Liver (tissue), 9 donors: ENCODE data around the gene PNMA8C. TPM values are rescaled to one million over a fixed set of nuclear protein-coding genes. Genes with fewer than 3 reads are reported as not detected.

Experiments
- DNase-seq: peaks from one replicate; pipeline ENCODE4 v3.0.0-alpha.2; 2017; ENCODE audit warnings: low spot score
- H3K27ac ChIP-seq, 2 donors: one replicate each; pipeline ENCODE4 v1.7.0; 2013; ENCODE audit warnings: inconsistent platforms in 2 of 2, low read length in 2 of 2, control low read depth in 1 of 2, low read depth in 1 of 2, mild to moderate bottlenecking in 1 of 2
- H3K27me3 ChIP-seq, 4 donors: one replicate each; pipeline versions ENCODE4 v1.6.1 to v1.7.0; 2013; ENCODE audit warnings: low read length in 3 of 4, inconsistent platforms in 1 of 4, mild to moderate bottlenecking in 1 of 4, moderate library complexity in 1 of 4; ENCODE audit not compliant: control insufficient read depth in 4 of 4, insufficient read depth in 4 of 4
- H3K36me3 ChIP-seq, 4 donors: one replicate each; pipeline versions ENCODE4 v1.6.1 to v1.7.0; 2013; ENCODE audit warnings: low read length in 3 of 4, mild to moderate bottlenecking in 3 of 4, low read depth in 1 of 4, moderate library complexity in 1 of 4; ENCODE audit not compliant: control insufficient read depth in 4 of 4, insufficient read depth in 3 of 4
- H3K4me1 ChIP-seq, 4 donors: one replicate each; pipeline versions ENCODE4 v1.6.1 to v1.7.0; 2013; ENCODE audit warnings: low read length in 3 of 4, mild to moderate bottlenecking in 3 of 4, moderate library complexity in 1 of 4; ENCODE audit not compliant: control insufficient read depth in 4 of 4, insufficient read depth in 4 of 4
- H3K4me3 ChIP-seq, 3 donors: one replicate each; pipeline versions ENCODE4 v1.6.1 to v1.7.0; 2013; ENCODE audit warnings: low read length in 3 of 3, control low read depth in 1 of 3, low read depth in 1 of 3, mild to moderate bottlenecking in 1 of 3
- H3K9ac ChIP-seq, 2 donors: one replicate each; pipeline ENCODE4 v1.7.0; 2013; ENCODE audit warnings: low read length in 2 of 2, mild to moderate bottlenecking in 2 of 2, moderate library complexity in 2 of 2, control low read depth in 1 of 2, low read depth in 1 of 2
- H3K9me3 ChIP-seq, 4 donors: one replicate each; pipeline versions ENCODE4 v1.6.1 to v1.7.0; 2013; ENCODE audit warnings: low read length in 3 of 4; ENCODE audit not compliant: control insufficient read depth in 4 of 4
- ATF3 ChIP-seq: IDR thresholded peaks from 2 replicates; pipeline ENCODE4 v1.6.1; 2016; ENCODE audit warnings: antibody characterized with exemption
- CTCF ChIP-seq: fragments of 150-350 bp; IDR thresholded peaks from 2 replicates; pipeline ENCODE4 v1.5.1; 2017; ENCODE audit warnings: improper control_type of control experiment, low read depth, low read length; ENCODE audit not compliant: missing input control
- EGR1 ChIP-seq, 2 donors: IDR thresholded peaks; 2 replicates each; pipeline ENCODE4 v1.6.1; 2016 to 2018; ENCODE audit warnings: antibody characterized with exemption in 2 of 2, low read depth in 2 of 2
- FOXA1 ChIP-seq: IDR thresholded peaks from 2 replicates; pipeline ENCODE4 v1.6.1; 2016; ENCODE audit warnings: antibody characterized with exemption
- FOXA2 ChIP-seq: IDR thresholded peaks from 2 replicates; pipeline ENCODE4 v1.6.1; 2016; ENCODE audit warnings: antibody characterized with exemption
- GABPA ChIP-seq, 2 donors: IDR thresholded peaks in 1 of 2; conservative IDR thresholded peaks in 1 of 2; 2 replicates each; pipeline ENCODE4 v1.6.1; 2016; ENCODE audit warnings: antibody characterized with exemption in 2 of 2, mild to moderate bottlenecking in 1 of 2, moderate library complexity in 1 of 2
- HNF4A ChIP-seq, 2 donors: conservative IDR thresholded peaks; 2 replicates each; pipeline ENCODE4 v1.6.1; 2016; ENCODE audit warnings: antibody characterized with exemption in 2 of 2, mild to moderate bottlenecking in 2 of 2
- JUND ChIP-seq, 2 donors: IDR thresholded peaks; 2 replicates each; pipeline ENCODE4 v1.6.1; 2016; ENCODE audit warnings: antibody characterized with exemption in 2 of 2
- RAD21 ChIP-seq, 2 donors: IDR thresholded peaks; 2 replicates each; pipeline ENCODE4 v1.6.1; 2016; ENCODE audit warnings: antibody characterized with exemption in 2 of 2, mild to moderate bottlenecking in 2 of 2
- RXRA ChIP-seq, 2 donors: IDR thresholded peaks; 2 replicates each; pipeline ENCODE4 v1.6.1; 2017 to 2018; ENCODE audit warnings: antibody characterized with exemption in 2 of 2, mild to moderate bottlenecking in 1 of 2
- SP1 ChIP-seq: IDR thresholded peaks from 2 replicates; pipeline ENCODE4 v1.6.1; 2018; ENCODE audit warnings: antibody characterized with exemption, mild to moderate bottlenecking
- TAF1 ChIP-seq: conservative IDR thresholded peaks from 2 replicates; pipeline ENCODE4 v1.6.1; 2016; ENCODE audit warnings: antibody characterized with exemption, mild to moderate bottlenecking
- YY1 ChIP-seq: IDR thresholded peaks from 2 replicates; pipeline ENCODE4 v1.6.1; 2016; ENCODE audit warnings: antibody characterized with exemption, mild to moderate bottlenecking
- ZBTB33 ChIP-seq: IDR thresholded peaks from 2 replicates; pipeline ENCODE4 v1.6.1; 2016; ENCODE audit warnings: antibody characterized with exemption
- WGBS: extraction: QIAGEN DNeasy Blood & Tissue Kit; methylation state at CpG from one replicate; pipeline ENCODE4 v1.1.7; 2013; 5-methylcytosine and 5-hydroxymethylcytosine counted together
- polyA plus RNA-seq, 2 donors: library from polyadenylated mRNA; stranded (reverse) in 1 of 2; unstranded in 1 of 2; fragments of 200-250 nt in 1 of 2; fragments of >200 nt in 1 of 2; fragmentation: Nextera tagmentation in 1 of 2; extraction: Ambion mirVana in 1 of 2; gene quantifications; one replicate each; pipeline versions ENCODE4 v1.2.1 to v1.2.3, GENCODE V29; 2013 to 2015
- total RNA-seq, 2 donors: library from RNA; depleted of rRNA; stranded (reverse); fragments of >200 nt; gene quantifications; one replicate each; pipeline ENCODE4 v1.2.3, GENCODE V29; 2014
- TF ChIP-seq, protein P1 (sequence below): IDR thresholded peaks from 2 replicates; pipeline ENCODE4 v1.6.1; 2016; ENCODE audit warnings: antibody characterized with exemption, mild to moderate bottlenecking
- TF ChIP-seq, protein P2 (sequence below): IDR thresholded peaks from 2 replicates; pipeline ENCODE4 v1.6.1; 2016; ENCODE audit warnings: antibody characterized with exemption
- donor health status: healthy.
- donor health status: healthy.
- donor health status: healthy.
- donor health status: healthy.
- donor health status: healthy.

Gene PNMA8C
- total and polyA plus RNA-seq, 4 donors = under 0.01 TPM; not detected in 3

- no peak overlapping the region for H3K9ac ChIP-seq
- TF ChIP-seq FOXA1 (no peak), ZBTB33 (no peak), ATF3 (no peak), JUND (IDR thresholded peaks at IDR 0.05) (no peak), RAD21 (IDR thresholded peaks at IDR 0.05) (no peak), YY1 (no peak), CTCF (no peak), GABPA (IDR thresholded peaks at IDR 0.05 in 1 of 2, conservative IDR thresholded peaks at IDR 0.05 in 1 of 2) (no peak)
- TF ChIP-seq, protein P1, sequence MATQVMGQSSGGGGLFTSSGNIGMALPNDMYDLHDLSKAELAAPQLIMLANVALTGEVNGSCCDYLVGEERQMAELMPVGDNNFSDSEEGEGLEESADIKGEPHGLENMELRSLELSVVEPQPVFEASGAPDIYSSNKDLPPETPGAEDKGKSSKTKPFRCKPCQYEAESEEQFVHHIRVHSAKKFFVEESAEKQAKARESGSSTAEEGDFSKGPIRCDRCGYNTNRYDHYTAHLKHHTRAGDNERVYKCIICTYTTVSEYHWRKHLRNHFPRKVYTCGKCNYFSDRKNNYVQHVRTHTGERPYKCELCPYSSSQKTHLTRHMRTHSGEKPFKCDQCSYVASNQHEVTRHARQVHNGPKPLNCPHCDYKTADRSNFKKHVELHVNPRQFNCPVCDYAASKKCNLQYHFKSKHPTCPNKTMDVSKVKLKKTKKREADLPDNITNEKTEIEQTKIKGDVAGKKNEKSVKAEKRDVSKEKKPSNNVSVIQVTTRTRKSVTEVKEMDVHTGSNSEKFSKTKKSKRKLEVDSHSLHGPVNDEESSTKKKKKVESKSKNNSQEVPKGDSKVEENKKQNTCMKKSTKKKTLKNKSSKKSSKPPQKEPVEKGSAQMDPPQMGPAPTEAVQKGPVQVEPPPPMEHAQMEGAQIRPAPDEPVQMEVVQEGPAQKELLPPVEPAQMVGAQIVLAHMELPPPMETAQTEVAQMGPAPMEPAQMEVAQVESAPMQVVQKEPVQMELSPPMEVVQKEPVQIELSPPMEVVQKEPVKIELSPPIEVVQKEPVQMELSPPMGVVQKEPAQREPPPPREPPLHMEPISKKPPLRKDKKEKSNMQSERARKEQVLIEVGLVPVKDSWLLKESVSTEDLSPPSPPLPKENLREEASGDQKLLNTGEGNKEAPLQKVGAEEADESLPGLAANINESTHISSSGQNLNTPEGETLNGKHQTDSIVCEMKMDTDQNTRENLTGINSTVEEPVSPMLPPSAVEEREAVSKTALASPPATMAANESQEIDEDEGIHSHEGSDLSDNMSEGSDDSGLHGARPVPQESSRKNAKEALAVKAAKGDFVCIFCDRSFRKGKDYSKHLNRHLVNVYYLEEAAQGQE = no peak
- no peaks in the 10 kb centered on the region for H3K27me3 ChIP-seq
- no peaks in the 10 kb centered on the region for H3K9me3 ChIP-seq
- DNase-seq = no peak
- H3K4me1 ChIP-seq = no peaks in the 10 kb centered on the region
- no peak overlapping the region for H3K4me3 ChIP-seq
- H3K27ac ChIP-seq = no peak overlapping the region
- peaks cover 0 to 23% (median 8%) of the 10 kb centered on the region in 4 donors for H3K36me3 ChIP-seq
- WGBS = 82% methylated on average over 21 of the region's 21 CpGs
These were observed 35.0 kb downstream of the PNMA8C start for GRCh38 chr19:46393456-46394401.

GRCh38 chr19:46392837-46393236, 35.9 kb downstream of the PNMA8C start:
- 68% methylated on average over 4 of the region's 4 CpGs for WGBS
- no peak overlapping the region for H3K9ac ChIP-seq
- no peak overlapping the region for H3K27ac ChIP-seq

More at GRCh38 chr19:46392837-46393236, 35.9 kb downstream of the PNMA8C start:
- H3K4me1 ChIP-seq = no peaks in the 10 kb centered on the region
- TF ChIP-seq EGR1 (IDR thresholded peaks at IDR 0.05; ENCODE audit: low read depth in 2 of 2) = no peak
- TF ChIP-seq HNF4A (conservative IDR thresholded peaks at IDR 0.05) = no peak
- TF ChIP-seq RXRA (IDR thresholded peaks at IDR 0.05) = no peak
- TF ChIP-seq, protein P2, sequence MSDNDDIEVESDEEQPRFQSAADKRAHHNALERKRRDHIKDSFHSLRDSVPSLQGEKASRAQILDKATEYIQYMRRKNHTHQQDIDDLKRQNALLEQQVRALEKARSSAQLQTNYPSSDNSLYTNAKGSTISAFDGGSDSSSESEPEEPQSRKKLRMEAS = no peak
- no peak for TF ChIP-seq FOXA2
- no peak for TF ChIP-seq RAD21 (IDR thresholded peaks at IDR 0.05)
- no peak for TF ChIP-seq TAF1
- no peak for TF ChIP-seq GABPA (IDR thresholded peaks at IDR 0.05 in 1 of 2, conservative IDR thresholded peaks at IDR 0.05 in 1 of 2)
- no peak for TF ChIP-seq FOXA1
- TF ChIP-seq SP1 = no peak
- TF ChIP-seq CTCF = no peak
- TF ChIP-seq JUND (IDR thresholded peaks at IDR 0.05) = no peak
- TF ChIP-seq, protein P1 = no peak
- DNase-seq = no peak
- H3K9me3 ChIP-seq = no peaks in the 10 kb centered on the region
- H3K36me3 ChIP-seq = peaks cover 0 to 32% (median 12%) of the 10 kb centered on the region in 4 donors
- H3K27me3 ChIP-seq = no peaks in the 10 kb centered on the region
- no peak overlapping the region for H3K4me3 ChIP-seq
